GM12875 (cell line): ENCODE measurements around the gene ARL15.

ENCODE experiments used
- H3K4me3 ChIP-seq: one replicate; pipeline ENCODE4 v1.5.1; 2011; ENCODE audit warnings: low read depth, low read length, control low read depth
- CTCF ChIP-seq: IDR thresholded peaks from 2 replicates; pipeline ENCODE4 v1.5.1; 2011; ENCODE audit warnings: low read depth, mild to moderate bottlenecking, control low read depth, inconsistent platforms, low read length, moderate library complexity, borderline replicate concordance; ENCODE audit not compliant: insufficient read depth

Gene ARL15

GRCh38 chr5:54324651-54325271 is 14.4 kb upstream of the ARL15 start:
- H3K4me3 ChIP-seq = no peak overlapping the region
- no peak for TF ChIP-seq CTCF

GRCh38 chr5:54323495-54323894 is 13.1 kb upstream of the ARL15 start:
- H3K4me3 ChIP-seq = no peak overlapping the region
- TF ChIP-seq CTCF = no peak

- no peak overlapping the region for H3K4me3 ChIP-seq
- no peak for TF ChIP-seq CTCF
These were observed 9.9 kb upstream of the ARL15 start for GRCh38 chr5:54320256-54320655.

GRCh38 chr5:54317511-54318260 is 7.3 kb upstream of the ARL15 start:
- TF ChIP-seq CTCF = no peak
- H3K4me3 ChIP-seq = no peak overlapping the region

GRCh38 chr5:54315736-54316528 is 5.6 kb upstream of the ARL15 start:
- no peak overlapping the region for H3K4me3 ChIP-seq
- no peak for TF ChIP-seq CTCF

- no peak overlapping the region for H3K4me3 ChIP-seq
- no peak for TF ChIP-seq CTCF
These were observed 3.2 kb upstream of the ARL15 start for GRCh38 chr5:54313311-54314270.
